GM10248 (cell line): ENCODE measurements around the gene EVI5L.

Experiments
- CTCF ChIA-PET: fragments of 300-600 bp; sonication (Branson Sonifier 250); formaldehyde crosslinking; extraction: SDS; loops from one replicate; lab custom pipeline; 2021; ENCODE audit warnings: antibody characterized with exemption; lab: Yijun Ruan, JAX
- POLR2A ChIA-PET: fragments of 350-650 bp; sonication (Branson Sonifier 250); formaldehyde crosslinking; extraction: SDS; loops from one replicate; lab custom pipeline; 2020; ENCODE audit warnings: antibody characterized with exemption; lab: Yijun Ruan, JAX
- DNase-seq: peaks from one replicate; pipeline ENCODE4 v3.0.0; 2012; ENCODE audit errors: extremely low spot score
- TF ChIP-seq, protein P1 (sequence below): IDR thresholded peaks from 2 replicates; pipeline ENCODE4 v1.5.1; 2012; ENCODE audit warnings: mild to moderate bottlenecking, low read depth; ENCODE audit errors: extremely low read depth, missing control alignments, control extremely low read depth

EVI5L gene

DNA sequence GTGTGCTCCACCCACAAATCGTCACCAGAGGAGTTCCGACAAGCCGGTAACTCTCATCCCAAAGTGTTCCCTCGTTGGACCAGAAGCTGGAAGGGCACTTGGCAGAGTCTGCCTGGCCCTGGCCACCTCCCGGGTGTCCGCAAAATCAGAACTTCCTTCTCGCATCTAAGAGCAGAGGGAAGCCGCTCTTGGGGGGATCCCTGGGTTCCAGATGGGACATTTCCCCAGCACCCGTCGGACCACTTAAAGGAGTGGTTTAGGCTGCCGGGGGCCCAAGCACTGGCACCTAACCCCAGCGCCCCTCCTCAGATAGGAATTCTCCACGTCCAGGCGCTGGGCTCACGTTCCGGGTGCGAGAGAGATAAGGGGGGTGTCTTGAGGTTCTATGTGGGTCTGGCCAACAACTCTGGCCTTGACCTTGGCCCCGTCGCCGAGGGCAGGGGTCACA, 72.8 kb downstream of the EVI5L start:
- CTCF ChIA-PET: interaction anchor here (1.0 to 7.7 kb wide), 20 partner anchors 9 to 515 kb away, joined by 3 to 60 read pairs (median 6); partner anchors contain the start of genes SNAPC2, TGFBR3L and TIMM44
- TF ChIP-seq, protein P1, sequence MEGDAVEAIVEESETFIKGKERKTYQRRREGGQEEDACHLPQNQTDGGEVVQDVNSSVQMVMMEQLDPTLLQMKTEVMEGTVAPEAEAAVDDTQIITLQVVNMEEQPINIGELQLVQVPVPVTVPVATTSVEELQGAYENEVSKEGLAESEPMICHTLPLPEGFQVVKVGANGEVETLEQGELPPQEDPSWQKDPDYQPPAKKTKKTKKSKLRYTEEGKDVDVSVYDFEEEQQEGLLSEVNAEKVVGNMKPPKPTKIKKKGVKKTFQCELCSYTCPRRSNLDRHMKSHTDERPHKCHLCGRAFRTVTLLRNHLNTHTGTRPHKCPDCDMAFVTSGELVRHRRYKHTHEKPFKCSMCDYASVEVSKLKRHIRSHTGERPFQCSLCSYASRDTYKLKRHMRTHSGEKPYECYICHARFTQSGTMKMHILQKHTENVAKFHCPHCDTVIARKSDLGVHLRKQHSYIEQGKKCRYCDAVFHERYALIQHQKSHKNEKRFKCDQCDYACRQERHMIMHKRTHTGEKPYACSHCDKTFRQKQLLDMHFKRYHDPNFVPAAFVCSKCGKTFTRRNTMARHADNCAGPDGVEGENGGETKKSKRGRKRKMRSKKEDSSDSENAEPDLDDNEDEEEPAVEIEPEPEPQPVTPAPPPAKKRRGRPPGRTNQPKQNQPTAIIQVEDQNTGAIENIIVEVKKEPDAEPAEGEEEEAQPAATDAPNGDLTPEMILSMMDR: no peak
- no peak for DNase-seq
- POLR2A ChIA-PET: interaction anchor here (0.6 to 1.6 kb wide), 6 partner anchors 10 to 41 kb away, joined by 3 to 11 read pairs (median 4); partner anchors contain the start of genes SNAPC2 and TIMM44

DNA sequence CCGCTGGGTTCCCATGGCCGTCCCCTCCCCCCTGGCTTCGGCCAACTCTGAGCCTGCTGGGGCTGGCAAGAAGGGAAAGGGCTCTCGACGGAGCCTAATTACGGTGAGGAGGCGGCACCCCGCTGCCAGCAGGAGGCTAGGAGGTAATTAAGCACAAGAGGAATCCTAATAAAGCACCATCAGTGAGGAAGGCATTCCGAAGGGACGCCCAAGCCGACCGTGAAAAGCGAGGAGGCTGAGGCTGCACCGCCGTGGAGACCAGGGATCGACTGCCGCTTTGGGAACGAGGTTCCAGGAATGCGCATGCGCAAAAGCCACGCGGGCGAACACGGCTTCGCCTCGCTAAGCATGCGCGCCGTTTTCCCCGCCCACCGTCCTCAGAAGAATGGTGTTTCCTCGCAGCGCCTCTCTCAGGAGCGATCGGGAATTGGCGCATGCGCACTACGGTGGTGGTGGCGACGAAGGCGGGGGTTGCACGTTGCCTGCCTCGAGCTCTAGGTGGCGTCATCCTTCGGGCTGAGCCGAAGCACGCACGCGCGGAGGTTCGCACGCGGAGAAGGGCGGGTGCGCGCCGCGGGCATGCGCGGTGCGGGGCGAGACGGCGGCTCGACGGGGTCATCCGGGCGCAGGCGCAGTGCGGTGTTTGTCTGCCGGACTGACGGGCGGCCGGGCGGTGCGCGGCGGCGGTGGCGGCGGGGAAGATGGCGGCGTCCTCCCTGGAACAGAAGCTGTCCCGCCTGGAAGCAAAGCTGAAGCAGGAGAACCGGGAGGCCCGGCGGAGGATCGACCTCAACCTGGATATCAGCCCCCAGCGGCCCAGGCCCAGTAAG, 73.4 kb downstream of the EVI5L start, which contains the start of gene MAP2K7:
MAP2K7 (plus strand) TSS at position 634 of the 830 bp plus-strand sequence; CDS start at position 702, 68 bp downstream.
- CTCF ChIA-PET: interaction anchor here (0.8 to 7.7 kb wide), 23 partner anchors 9 to 834 kb away, joined by 3 to 60 read pairs (median 4); partner anchors contain the start of genes SNAPC2, TGFBR3L, TIMM44 and ZNF557
- TF ChIP-seq, protein P1: peak; percentile 92
- POLR2A ChIA-PET: interaction anchor here (0.6 to 1.6 kb wide), 5 partner anchors 9 to 40 kb away, joined by 3 to 11 read pairs (median 4); partner anchors contain the start of genes SNAPC2 and TIMM44
- DNase-seq: peak; percentile 100

DNA sequence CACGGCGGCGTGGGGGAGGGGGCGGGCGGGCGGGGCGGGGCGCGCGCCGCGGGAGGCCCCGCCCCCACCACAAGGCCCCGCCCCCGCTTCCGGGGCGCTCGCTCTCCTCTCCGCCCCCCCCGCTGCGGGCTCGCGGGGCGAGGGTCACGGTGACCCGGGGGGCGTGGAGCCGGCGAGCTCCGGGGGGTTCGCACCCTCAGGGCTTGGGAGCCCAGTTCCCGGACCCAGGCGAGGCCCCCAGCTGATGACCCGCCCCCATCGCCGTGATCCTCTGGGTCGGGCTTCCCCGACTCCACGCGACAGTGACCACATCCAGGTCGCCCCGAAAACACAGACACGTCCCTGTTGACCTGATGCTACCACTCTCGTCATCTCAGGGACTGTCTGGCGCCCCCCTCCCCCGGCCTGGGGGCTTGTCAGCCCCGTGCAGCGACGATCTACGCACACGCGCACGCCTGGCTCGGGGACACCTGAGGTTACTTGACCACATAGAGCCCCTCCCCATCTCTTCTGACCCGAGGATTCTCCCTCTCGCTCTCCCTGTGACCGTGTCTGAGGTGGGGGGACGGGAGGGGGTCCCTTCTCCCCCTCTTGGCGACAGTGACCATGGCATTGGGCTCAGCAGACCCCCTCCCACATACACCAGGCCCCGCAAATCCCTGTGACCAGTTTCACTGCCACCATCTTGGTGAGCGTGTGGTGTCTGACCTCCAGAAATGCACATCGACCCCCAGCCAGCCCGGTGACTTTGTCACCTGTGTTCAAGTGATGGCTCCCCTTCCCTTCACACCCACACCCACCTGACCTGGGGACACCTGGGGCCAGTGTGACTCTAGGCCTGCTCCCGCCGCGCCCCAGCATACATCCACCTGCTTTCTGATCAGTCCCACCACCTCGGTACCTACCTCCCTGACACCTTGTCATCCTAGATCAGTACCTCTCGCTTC, 74.3 kb downstream of the EVI5L start:
- POLR2A ChIA-PET: interaction anchor here (1.0 to 1.6 kb wide), 4 partner anchors 9 to 40 kb away, joined by 3 to 11 read pairs (median 6); partner anchors contain the start of genes SNAPC2 and TIMM44
- TF ChIP-seq, protein P1: no peak
- CTCF ChIA-PET: interaction anchor here (0.8 to 7.7 kb wide), 22 partner anchors 8 to 835 kb away, joined by 3 to 60 read pairs (median 4); partner anchors contain the start of genes SNAPC2, TGFBR3L, TIMM44 and ZNF557
- DNase-seq: peak; percentile 81

DNA sequence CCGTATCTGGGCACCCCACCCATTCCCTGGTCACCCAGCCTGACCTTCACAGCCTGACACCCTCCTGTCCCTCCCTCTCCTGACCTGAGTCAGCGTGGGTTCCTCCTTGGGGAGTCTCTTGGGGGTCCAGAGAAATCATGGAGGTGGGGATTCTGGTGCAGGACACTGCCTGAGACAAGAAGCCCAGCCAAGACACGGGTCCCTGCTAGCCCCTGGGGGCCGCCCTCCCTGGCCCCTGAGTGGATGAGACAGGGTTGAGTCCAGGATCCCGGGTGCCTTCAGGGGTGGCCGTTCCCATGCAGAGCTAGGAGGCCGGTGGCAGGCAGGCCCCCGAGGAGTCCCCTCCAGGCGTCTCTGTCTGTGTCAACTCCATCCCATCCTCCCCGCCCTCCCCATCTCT, 75.2 kb downstream of the EVI5L start:
- ChIA-PET CTCF (no interaction called here), POLR2A (no interaction called here)
- TF ChIP-seq, protein P1: no peak
- DNase-seq: no peak

DNA sequence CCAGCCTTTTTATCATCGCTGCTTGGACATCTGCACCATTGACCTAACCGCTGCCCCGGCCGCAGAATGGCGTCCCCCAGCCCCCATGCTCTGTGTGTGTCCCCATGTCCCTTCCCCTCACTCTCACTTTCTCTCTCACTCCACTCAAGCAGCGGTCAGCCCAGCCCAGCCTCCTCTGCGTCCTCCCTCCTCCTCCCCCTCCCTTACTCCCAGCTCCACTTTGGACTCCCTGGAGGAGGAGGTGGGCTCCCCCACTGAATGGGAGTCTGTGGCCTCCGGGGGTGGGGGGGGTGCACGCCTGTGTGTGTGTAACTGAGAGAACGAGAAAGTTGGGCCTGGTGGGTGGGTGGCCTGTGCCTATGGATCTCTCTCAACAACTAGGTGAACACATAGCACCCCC, 75.8 kb downstream of the EVI5L start:
- ChIA-PET POLR2A (no interaction called here), CTCF (no interaction called here)
- no peak for DNase-seq
- TF ChIP-seq, protein P1: no peak

DNA sequence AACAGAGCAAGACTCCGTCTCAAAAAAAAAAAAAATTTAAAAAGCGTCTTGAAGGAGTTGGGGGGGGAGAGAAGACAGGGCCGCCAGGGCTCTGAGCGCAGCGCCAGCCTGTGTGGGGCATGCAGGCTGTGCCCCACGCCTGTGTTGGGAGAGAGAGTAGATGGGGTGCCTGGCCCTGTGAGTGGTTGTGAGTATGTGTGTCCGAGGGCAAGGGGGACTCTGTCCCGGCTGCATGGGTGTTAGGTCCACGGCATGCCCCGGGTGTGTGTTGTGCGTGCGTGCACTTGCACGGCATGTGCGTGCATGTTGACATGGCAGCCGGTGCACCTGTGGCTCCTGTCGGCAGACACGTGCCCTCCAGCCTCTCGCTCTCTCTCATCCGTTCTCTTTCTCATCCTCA, 77.1 kb downstream of the EVI5L start:
- ChIA-PET POLR2A (no interaction called here), CTCF (no interaction called here)
- DNase-seq: no peak
- TF ChIP-seq, protein P1: no peak
